Gastroesophageal sphincter (tissue), 3 donors: ENCODE results near the gene ZFR2.

Experiments
- EP300 ChIP-seq: sonication (generic); formaldehyde crosslinking; IDR thresholded peaks from one replicate; pipeline ENCODE4 v1.6.1; 2017; ENCODE audit warnings: antibody characterized with exemption, mild to moderate bottlenecking
- POLR2A ChIP-seq, 2 donors: fragments of 450-650 bp; IDR thresholded peaks; one replicate each; pipeline ENCODE4 v1.6.1; 2017; ENCODE audit warnings: antibody characterized with exemption in 2 of 2, mild to moderate bottlenecking in 2 of 2, moderate library complexity in 1 of 2
- POLR2AphosphoS5 ChIP-seq: sonication (generic); formaldehyde crosslinking; IDR thresholded peaks from one replicate; pipeline ENCODE4 v1.6.1; 2017; ENCODE audit warnings: antibody characterized with exemption
- TF ChIP-seq, protein P1 (sequence below), 4 experiments: fragments of 200-600 bp in 2 of 4; fragments of 450-650 bp in 2 of 4; sonication (generic) in 1 of 4; IDR thresholded peaks; one replicate each; pipeline ENCODE4 v1.5.1; 2017 to 2019; ENCODE audit warnings: antibody characterized with exemption in 4 of 4, mild to moderate bottlenecking in 2 of 4, moderate library complexity in 2 of 4

DNA sequence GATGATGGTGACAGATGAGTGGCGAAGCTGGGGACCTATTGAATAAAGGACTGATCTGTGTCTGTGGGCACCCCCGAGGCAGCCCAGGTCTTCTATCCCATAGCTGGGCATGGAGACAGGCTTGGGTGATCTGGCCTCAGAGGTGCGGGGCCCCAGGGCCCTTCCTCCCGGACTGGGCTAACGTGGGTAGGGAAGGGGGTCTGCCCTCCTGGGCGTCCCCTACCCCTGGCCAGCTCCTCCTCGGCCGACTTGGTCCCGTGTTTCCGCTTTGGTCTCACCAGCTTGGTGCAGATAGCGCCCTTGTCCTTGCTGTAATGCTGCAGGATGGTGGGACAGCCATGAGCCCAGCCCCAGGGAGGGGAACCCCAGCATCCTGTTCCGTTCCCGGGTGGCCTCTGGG lies 85.9 kb downstream of the ZFR2 start:
- TF ChIP-seq, protein P1, sequence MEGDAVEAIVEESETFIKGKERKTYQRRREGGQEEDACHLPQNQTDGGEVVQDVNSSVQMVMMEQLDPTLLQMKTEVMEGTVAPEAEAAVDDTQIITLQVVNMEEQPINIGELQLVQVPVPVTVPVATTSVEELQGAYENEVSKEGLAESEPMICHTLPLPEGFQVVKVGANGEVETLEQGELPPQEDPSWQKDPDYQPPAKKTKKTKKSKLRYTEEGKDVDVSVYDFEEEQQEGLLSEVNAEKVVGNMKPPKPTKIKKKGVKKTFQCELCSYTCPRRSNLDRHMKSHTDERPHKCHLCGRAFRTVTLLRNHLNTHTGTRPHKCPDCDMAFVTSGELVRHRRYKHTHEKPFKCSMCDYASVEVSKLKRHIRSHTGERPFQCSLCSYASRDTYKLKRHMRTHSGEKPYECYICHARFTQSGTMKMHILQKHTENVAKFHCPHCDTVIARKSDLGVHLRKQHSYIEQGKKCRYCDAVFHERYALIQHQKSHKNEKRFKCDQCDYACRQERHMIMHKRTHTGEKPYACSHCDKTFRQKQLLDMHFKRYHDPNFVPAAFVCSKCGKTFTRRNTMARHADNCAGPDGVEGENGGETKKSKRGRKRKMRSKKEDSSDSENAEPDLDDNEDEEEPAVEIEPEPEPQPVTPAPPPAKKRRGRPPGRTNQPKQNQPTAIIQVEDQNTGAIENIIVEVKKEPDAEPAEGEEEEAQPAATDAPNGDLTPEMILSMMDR (IDR thresholded peaks at IDR 0.05), result no peak
- TF ChIP-seq POLR2A (IDR thresholded peaks at IDR 0.05), result no peak
- TF ChIP-seq EP300, result no peak
- no peak for TF ChIP-seq POLR2AphosphoS5
